CD4-positive, alpha-beta T cell (primary cell): ENCODE data around the gene XPA. TPM values are rescaled to one million over a fixed set of nuclear protein-coding genes. Genes with fewer than 3 reads are reported as not detected.

Experiments used
- ATAC-seq: fragments of 200-7000 bp; cut with Tn5 transposase; one replicate; pipeline ENCODE4 v1.10.0; 2022; ENCODE audit warnings: mild to moderate bottlenecking; ENCODE audit not compliant: poor library complexity
- CTCF ChIA-PET: fragments of 350-600 bp; sonication (Branson Sonifier 250); formaldehyde crosslinking; loops from one replicate; lab custom pipeline; 2021; ENCODE audit warnings: antibody characterized with exemption, inconsistent platforms; lab: Charles Lee
- POLR2A ChIA-PET: fragments of 350-600 bp; sonication (Branson Sonifier 250); formaldehyde crosslinking; loops from one replicate; lab custom pipeline; 2021; ENCODE audit warnings: antibody characterized with exemption, inconsistent platforms; lab: Charles Lee
- DNase-seq, 14 experiments: peaks; one replicate each; pipeline ENCODE4 v3.0.0-alpha.2; 2013 to 2020; ENCODE audit warnings: mixed read lengths in 2 of 14
- H3K27ac ChIP-seq, 2 donors: one replicate each; pipeline versions ENCODE4 v1.5.1 to v1.7.0; 2013; ENCODE audit warnings: low read length in 2 of 2, low read depth in 1 of 2, mild to moderate bottlenecking in 1 of 2
- H3K27me3 ChIP-seq, 2 experiments: 1 replicate in 1 of 2; 2 replicates in 1 of 2; pipeline versions ENCODE4 v1.6.1 to v1.7.0; 2013; ENCODE audit warnings: low read length in 2 of 2, control low read depth in 1 of 2, mild to moderate bottlenecking in 1 of 2, moderate library complexity in 1 of 2; ENCODE audit not compliant: insufficient read depth in 2 of 2, control insufficient read depth in 1 of 2
- H3K36me3 ChIP-seq: one replicate; pipeline ENCODE4 v1.6.1; 2013; ENCODE audit warnings: low read length, control low read depth; ENCODE audit not compliant: insufficient read depth
- H3K4me1 ChIP-seq: one replicate; pipeline ENCODE4 v1.6.1; 2013; ENCODE audit warnings: low read length, control low read depth; ENCODE audit not compliant: insufficient read depth
- H3K4me3 ChIP-seq: one replicate; pipeline ENCODE4 v1.5.1; 2013; ENCODE audit warnings: mild to moderate bottlenecking, low read length, moderate library complexity
- H3K9me3 ChIP-seq, 2 experiments: 1 replicate in 1 of 2; 2 replicates in 1 of 2; pipeline versions ENCODE4 v1.6.1 to v1.7.0; 2013; ENCODE audit warnings: low read length in 2 of 2, mild to moderate bottlenecking in 2 of 2, control low read depth in 1 of 2, moderate library complexity in 1 of 2; ENCODE audit not compliant: control insufficient read depth in 1 of 2, insufficient read depth in 1 of 2
- H3K27ac Mint-ChIP-seq: one replicate; pipeline ENCODE4 v1.8.0; 2020; ENCODE audit warnings: mixed read lengths
- H3K27me3 Mint-ChIP-seq: one replicate; pipeline ENCODE4 v1.8.0; 2021; ENCODE audit warnings: mixed read lengths
- H3K36me3 Mint-ChIP-seq: one replicate; pipeline ENCODE4 v1.8.0; 2021; ENCODE audit warnings: low read depth, mixed read lengths
- H3K4me1 Mint-ChIP-seq: one replicate; pipeline ENCODE4 v1.8.0; 2021; ENCODE audit warnings: low read depth, mixed read lengths
- H3K4me3 Mint-ChIP-seq: one replicate; pipeline ENCODE4 v1.8.0; 2020; ENCODE audit warnings: mild to moderate bottlenecking, mixed read lengths
- H3K9me3 Mint-ChIP-seq: one replicate; pipeline ENCODE4 v1.8.0; 2020; ENCODE audit warnings: mixed read lengths
- CTCF ChIP-seq: fragments of 200-600 bp; IDR thresholded peaks from one replicate; pipeline ENCODE4 v1.8.0; 2022; ENCODE audit warnings: antibody characterized with exemption, mild to moderate bottlenecking
- intact Hi-C, 2 experiments: fragments of 100-400 bp; cut with DNase I in 1 of 2; cut with micrococcal nuclease in 1 of 2; formaldehyde crosslinking; loops; one replicate each; pipeline versions ENCODE4 v1.15.1 to v1.9.0; 2023 to 2025; cut with DNase I, micrococcal nuclease
- total RNA-seq, 174 experiments: library from RNA in 2 of 174; stranded (reverse) in 2 of 174; gene quantifications; one replicate each; pipeline ENCODE4 v1.2.3 and lab custom pipeline; 2021 to 2026

The XPA gene
- total RNA-seq, 2 experiments from 2014 or later, result 20.2 to 23.3 TPM

DNA sequence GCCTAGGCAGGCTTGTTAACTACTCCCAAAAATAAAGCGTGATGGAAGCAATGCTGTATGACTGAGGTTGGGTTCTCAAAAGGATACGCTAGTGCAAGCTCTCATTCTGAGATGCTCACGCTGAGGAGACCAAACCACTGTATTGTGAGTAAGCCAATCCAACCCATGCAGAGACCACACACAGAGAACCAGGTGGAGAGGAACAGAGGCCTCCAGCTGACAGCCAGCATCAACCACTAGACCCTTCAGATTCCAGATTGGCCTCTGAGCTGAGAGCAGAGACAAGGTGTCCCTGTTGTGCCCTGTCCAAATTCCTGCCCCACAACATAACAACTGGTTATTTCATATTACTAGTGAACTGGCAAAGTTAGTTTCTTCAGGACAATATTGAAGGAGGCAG is 68.5 kb downstream of the XPA start:
- CTCF ChIA-PET, result interaction anchor here (1.4 kb wide), 1 partner anchor 262 kb away, joined by 3 read pairs; no protein-coding TSS in a partner anchor
- H3K27ac ChIP-seq, result no peak overlapping the region
- H3K27me3 ChIP-seq, result no peaks in the 10 kb centered on the region
- H3K36me3 Mint-ChIP-seq, result peaks cover 56% of the 10 kb centered on the region
- no peak overlapping the region for H3K27ac Mint-ChIP-seq
- ATAC-seq, result no peak
- no peak for DNase-seq
- H3K4me1 Mint-ChIP-seq, result peaks cover 42% of the 10 kb centered on the region
- TF ChIP-seq CTCF, result no peak
- H3K4me3 Mint-ChIP-seq, result peak overlapping the region; percentile 65
- H3K36me3 ChIP-seq, result peaks cover 18% of the 10 kb centered on the region
- H3K27me3 Mint-ChIP-seq, result no peaks in the 10 kb centered on the region
- peaks cover 17% of the 10 kb centered on the region for H3K4me1 ChIP-seq
- H3K9me3 ChIP-seq, result no peaks in the 10 kb centered on the region
- no peaks in the 10 kb centered on the region for H3K9me3 Mint-ChIP-seq
- intact Hi-C loops, result no loop called here
- POLR2A ChIA-PET, result interaction anchor here (0.9 kb wide), 1 partner anchor 10 kb away, joined by 3 read pairs; no protein-coding TSS in a partner anchor
- no peak overlapping the region for H3K4me3 ChIP-seq

GRCh38 chr9:97627624-97628023 is 69.5 kb downstream of the XPA start:
- CTCF ChIA-PET, result interaction anchor here (1.4 kb wide), 1 partner anchor 263 kb away, joined by 3 read pairs; no protein-coding TSS in a partner anchor
- no peak for ATAC-seq
- Mint-ChIP-seq H3K27me3 (no peaks in the 10 kb centered on the region), H3K27ac (no peak overlapping the region), H3K9me3 (no peaks in the 10 kb centered on the region), H3K36me3 (peaks cover 57% of the 10 kb centered on the region), H3K4me3 (no peak overlapping the region), H3K4me1 (peaks cover 34% of the 10 kb centered on the region)
- Histone ChIP-seq H3K27ac (no peak overlapping the region), H3K4me3 (no peak overlapping the region), H3K4me1 (peaks cover 15% of the 10 kb centered on the region), H3K36me3 (peaks cover 20% of the 10 kb centered on the region), H3K9me3 (no peaks in the 10 kb centered on the region), H3K27me3 (no peaks in the 10 kb centered on the region)
- POLR2A ChIA-PET, result no interaction called here
- DNase-seq, result no peak
- intact Hi-C loops, result no loop called here
- TF ChIP-seq CTCF, result no peak

DNA sequence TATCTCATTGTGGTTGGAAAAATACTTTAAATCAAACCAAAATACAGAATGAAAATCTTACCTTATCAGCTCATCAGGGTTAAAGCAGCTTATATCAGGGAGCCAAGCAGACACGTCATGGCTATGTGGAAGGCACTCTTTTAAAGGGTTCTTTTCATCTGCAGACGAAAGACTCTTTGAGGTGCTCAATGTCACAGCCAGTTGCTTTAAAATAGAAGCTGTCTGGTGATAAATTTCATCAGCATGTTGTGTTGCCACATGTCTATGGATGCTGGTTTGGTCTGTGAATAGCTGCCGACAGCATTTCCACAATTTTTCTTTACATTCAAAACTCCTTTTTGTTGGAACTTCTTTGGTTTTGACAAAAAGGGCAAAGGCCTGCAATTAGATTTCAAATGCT is 71.5 kb downstream of the XPA start:
- Mint-ChIP-seq H3K27me3 (no peaks in the 10 kb centered on the region), H3K4me1 (peaks cover 24% of the 10 kb centered on the region), H3K27ac (no peak overlapping the region), H3K36me3 (peaks cover 71% of the 10 kb centered on the region), H3K9me3 (no peaks in the 10 kb centered on the region), H3K4me3 (no peak overlapping the region)
- no peaks in the 10 kb centered on the region for H3K9me3 ChIP-seq
- CTCF ChIA-PET, result interaction anchor here (1.1 kb wide), 1 partner anchor 10 kb away, joined by 3 read pairs; no protein-coding TSS in a partner anchor
- H3K4me1 ChIP-seq, result no peaks in the 10 kb centered on the region
- no peak for TF ChIP-seq CTCF
- no peak overlapping the region for H3K4me3 ChIP-seq
- H3K27me3 ChIP-seq, result no peaks in the 10 kb centered on the region
- no peak for ATAC-seq
- H3K27ac ChIP-seq, result no peak overlapping the region
- no peak for DNase-seq
- H3K36me3 ChIP-seq, result peaks cover 28% of the 10 kb centered on the region
- intact Hi-C loops, result no loop called here
- POLR2A ChIA-PET, result no interaction called here

Other genes with a start within 250 kb of the XPA start
- under 1 TPM; 0.20 to 0.47 TPM for gene TMOD1, start 195.7 kb downstream of the XPA start, total RNA-seq
- gene TSTD2, start 64.0 kb downstream of the XPA start, total RNA-seq, result 10 to 100 TPM; 23.8 to 26.0 TPM
- gene NCBP1, start 63.5 kb downstream of the XPA start, total RNA-seq, result 10 to 100 TPM; 50.7 to 53.5 TPM
- gene FOXE1, start 155.9 kb upstream of the XPA start, total RNA-seq, result not detected
- 10 to 100 TPM; 42.8 to 45.8 TPM for gene TRMO, start 225.2 kb upstream of the XPA start, total RNA-seq
- under 1 TPM; 0.30 to 0.34 TPM for gene HEMGN, start 240.8 kb upstream of the XPA start, total RNA-seq